Anterior cingulate cortex (tissue), 58 donors: ENCODE data around the gene CDYL.
A peak's percentile ranks its signal among the peaks of the same experiment; 100 is the strongest.

ENCODE experiments used
- DNase-seq, 58 donors: peaks; one replicate each; lab custom pipeline; 2025; lab: John Stamatoyannopoulos, UW

Gene CDYL

GRCh38 chr6:4928426-4928825, 152.2 kb downstream of the CDYL start:
- DNase-seq, result no peak

- DNase-seq, result no peak
Measured at GRCh38 chr6:4929097-4929718, 153.0 kb downstream of the CDYL start.

GRCh38 chr6:4930025-4930691, 154.0 kb downstream of the CDYL start:
- DNase-seq, result peak in 6 of 58 donors; percentile 5 to 49 (median 8)

- DNase-seq, result no peak
Measured at GRCh38 chr6:4931530-4932227, 155.5 kb downstream of the CDYL start.

- no peak for DNase-seq
Measured at GRCh38 chr6:4932228-4932903, 156.2 kb downstream of the CDYL start.

GRCh38 chr6:4935486-4935885, 159.3 kb downstream of the CDYL start:
- no peak for DNase-seq

- DNase-seq, result no peak
Measured at GRCh38 chr6:4935975-4936680, 159.9 kb downstream of the CDYL start.

- DNase-seq, result peak in 3 of 58 donors; percentile 8 to 14 (median 13)
Measured at GRCh38 chr6:4936681-4937041, 160.5 kb downstream of the CDYL start.

- DNase-seq, result no peak
Measured at GRCh38 chr6:4937414-4937813, 161.2 kb downstream of the CDYL start.

- no peak for DNase-seq
Measured at GRCh38 chr6:4939241-4939640, 163.0 kb downstream of the CDYL start.

GRCh38 chr6:4940416-4940815, 164.2 kb downstream of the CDYL start:
- no peak for DNase-seq

- DNase-seq, result peak in 2 of 58 donors; percentile 4 to 19
Measured at GRCh38 chr6:4941782-4942672, 165.8 kb downstream of the CDYL start.

- no peak for DNase-seq
Measured at GRCh38 chr6:4942673-4943009, 166.4 kb downstream of the CDYL start.

GRCh38 chr6:4943716-4944115, 167.5 kb downstream of the CDYL start:
- no peak for DNase-seq

GRCh38 chr6:4944325-4944724, 168.1 kb downstream of the CDYL start:
- DNase-seq, result no peak

- DNase-seq, result no peak
Measured at GRCh38 chr6:4946521-4946920, 170.3 kb downstream of the CDYL start.

- no peak for DNase-seq
Measured at GRCh38 chr6:4947716-4948115, 171.5 kb downstream of the CDYL start.

- no peak for DNase-seq
Measured at GRCh38 chr6:4948781-4949450, 172.7 kb downstream of the CDYL start.

GRCh38 chr6:4950076-4950475, 173.9 kb downstream of the CDYL start:
- DNase-seq, result no peak
